ENCODE results near the gene MINDY3. TPM values are rescaled to one million over a fixed set of nuclear protein-coding genes. Genes with fewer than 3 reads are reported as not detected.

The MINDY3 gene
- total RNA-seq, 1 donor from 2014 or later: 28.5 TPM

DNA sequence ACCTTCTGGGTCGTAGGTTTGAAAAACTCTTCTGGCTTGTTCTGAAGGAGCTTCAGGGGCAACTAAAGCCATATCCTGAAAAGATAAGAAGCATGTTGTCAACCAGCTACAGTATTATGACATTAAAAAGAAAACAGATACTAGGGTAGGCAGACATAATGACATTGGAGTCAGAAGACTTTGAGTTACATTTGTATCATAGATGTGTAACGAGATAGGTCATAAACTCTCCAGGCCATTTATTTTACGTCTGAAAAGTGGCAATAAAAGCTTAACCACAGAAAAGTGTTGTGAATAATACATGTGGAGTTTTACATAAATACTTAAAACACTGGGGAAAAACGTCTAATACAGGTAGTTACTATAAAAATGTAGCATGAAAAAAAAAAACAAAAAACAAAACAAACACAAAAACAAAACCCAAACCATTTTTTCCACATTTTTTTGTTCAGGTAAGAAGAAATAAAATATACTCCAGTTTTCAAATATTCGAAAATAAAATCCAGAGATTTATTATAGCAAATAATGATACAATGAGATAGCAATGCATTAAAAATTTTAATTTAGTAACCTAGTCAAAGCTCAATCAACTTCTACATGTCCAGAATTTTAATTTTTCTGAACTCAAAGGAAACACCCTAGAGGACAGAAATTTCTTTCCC lies 64.1 kb downstream of the MINDY3 start:
- H3K27ac Mint-ChIP-seq (ENCODE audit: unreplicated experiment): no peak overlapping the region
- no peak overlapping the region for H3K4me3 Mint-ChIP-seq (ENCODE audit: unreplicated experiment)
- peaks cover 35% of the 10 kb centered on the region for H3K36me3 Mint-ChIP-seq (ENCODE audit: unreplicated experiment)
- peaks cover 9% of the 10 kb centered on the region for H3K9me3 Mint-ChIP-seq (ENCODE audit: unreplicated experiment)
- TF ChIP-seq, protein P1, sequence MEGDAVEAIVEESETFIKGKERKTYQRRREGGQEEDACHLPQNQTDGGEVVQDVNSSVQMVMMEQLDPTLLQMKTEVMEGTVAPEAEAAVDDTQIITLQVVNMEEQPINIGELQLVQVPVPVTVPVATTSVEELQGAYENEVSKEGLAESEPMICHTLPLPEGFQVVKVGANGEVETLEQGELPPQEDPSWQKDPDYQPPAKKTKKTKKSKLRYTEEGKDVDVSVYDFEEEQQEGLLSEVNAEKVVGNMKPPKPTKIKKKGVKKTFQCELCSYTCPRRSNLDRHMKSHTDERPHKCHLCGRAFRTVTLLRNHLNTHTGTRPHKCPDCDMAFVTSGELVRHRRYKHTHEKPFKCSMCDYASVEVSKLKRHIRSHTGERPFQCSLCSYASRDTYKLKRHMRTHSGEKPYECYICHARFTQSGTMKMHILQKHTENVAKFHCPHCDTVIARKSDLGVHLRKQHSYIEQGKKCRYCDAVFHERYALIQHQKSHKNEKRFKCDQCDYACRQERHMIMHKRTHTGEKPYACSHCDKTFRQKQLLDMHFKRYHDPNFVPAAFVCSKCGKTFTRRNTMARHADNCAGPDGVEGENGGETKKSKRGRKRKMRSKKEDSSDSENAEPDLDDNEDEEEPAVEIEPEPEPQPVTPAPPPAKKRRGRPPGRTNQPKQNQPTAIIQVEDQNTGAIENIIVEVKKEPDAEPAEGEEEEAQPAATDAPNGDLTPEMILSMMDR (IDR thresholded peaks at IDR 0.05): no peak
- no peaks in the 10 kb centered on the region for H3K27me3 Mint-ChIP-seq (ENCODE audit: unreplicated experiment)
- peaks cover 12% of the 10 kb centered on the region for H3K4me1 Mint-ChIP-seq (ENCODE audit: unreplicated experiment)
- DNase-seq (ENCODE audit: extremely low spot score, unreplicated experiment): no peak

DNA sequence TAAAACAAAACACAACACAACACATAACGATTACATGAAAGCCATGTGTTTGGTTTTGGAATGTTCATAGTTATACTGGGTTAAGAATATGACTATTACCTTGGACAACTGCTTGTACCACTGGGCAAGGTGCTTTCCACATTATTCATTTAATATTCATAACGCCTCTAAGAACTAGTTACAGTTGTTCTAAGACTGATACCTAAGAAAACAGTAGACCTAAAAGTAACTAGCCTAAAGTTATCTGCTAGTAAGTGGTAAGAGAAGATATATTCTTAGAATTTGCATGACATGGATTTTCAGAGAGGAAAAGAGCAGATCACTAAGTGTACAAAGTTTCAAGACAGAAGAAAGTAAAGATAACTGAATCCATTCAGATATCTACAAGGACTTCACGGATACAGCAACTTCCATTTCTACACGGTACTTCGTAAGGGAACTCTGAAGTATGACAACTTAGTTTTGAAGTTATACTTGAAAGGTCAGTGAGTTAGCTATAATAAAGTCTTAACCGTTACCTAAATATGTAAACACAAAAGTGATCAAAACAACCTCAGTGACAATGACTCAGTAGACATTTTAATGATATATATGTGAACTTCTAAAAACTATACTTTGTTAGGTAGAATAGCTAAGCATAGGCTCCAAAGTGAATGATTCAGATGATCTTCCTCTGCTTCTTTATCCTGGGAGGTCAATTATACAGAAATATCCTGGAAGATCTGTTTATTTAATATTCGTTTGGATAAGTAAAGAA lies 65.1 kb downstream of the MINDY3 start:
- H3K9me3 Mint-ChIP-seq (ENCODE audit: unreplicated experiment): no peaks in the 10 kb centered on the region
- TF ChIP-seq, protein P1 (IDR thresholded peaks at IDR 0.05): no peak
- no peak overlapping the region for H3K4me3 Mint-ChIP-seq (ENCODE audit: unreplicated experiment)
- no peaks in the 10 kb centered on the region for H3K27me3 Mint-ChIP-seq (ENCODE audit: unreplicated experiment)
- DNase-seq (ENCODE audit: extremely low spot score, unreplicated experiment): no peak
- peaks cover 14% of the 10 kb centered on the region for H3K4me1 Mint-ChIP-seq (ENCODE audit: unreplicated experiment)
- H3K36me3 Mint-ChIP-seq (ENCODE audit: unreplicated experiment): peaks cover 26% of the 10 kb centered on the region
- no peak overlapping the region for H3K27ac Mint-ChIP-seq (ENCODE audit: unreplicated experiment)

DNA sequence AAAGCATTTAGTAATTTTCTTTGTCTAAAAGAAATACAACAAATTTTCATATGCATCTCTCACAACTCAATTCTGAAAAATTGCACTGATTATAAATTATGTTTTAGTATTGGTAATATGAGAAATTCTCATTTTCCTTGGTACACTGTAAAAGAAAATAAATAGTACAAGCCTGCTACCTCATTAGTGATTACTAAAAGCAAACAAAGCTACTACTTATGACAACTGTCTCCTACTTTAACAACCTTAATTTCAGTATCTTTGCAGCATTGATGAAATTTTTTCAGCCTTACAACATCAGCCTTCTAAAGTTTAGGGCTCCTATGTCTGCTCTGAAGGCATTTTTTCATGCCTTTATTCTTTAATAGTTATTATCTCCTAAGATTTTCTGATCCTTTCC lies 65.7 kb downstream of the MINDY3 start:
- Mint-ChIP-seq H3K9me3 (ENCODE audit: unreplicated experiment) (no peaks in the 10 kb centered on the region), H3K36me3 (ENCODE audit: unreplicated experiment) (peaks cover 22% of the 10 kb centered on the region), H3K4me1 (ENCODE audit: unreplicated experiment) (peaks cover 17% of the 10 kb centered on the region), H3K27ac (ENCODE audit: unreplicated experiment) (no peak overlapping the region), H3K4me3 (ENCODE audit: unreplicated experiment) (no peak overlapping the region), H3K27me3 (ENCODE audit: unreplicated experiment) (no peaks in the 10 kb centered on the region)
- TF ChIP-seq, protein P1 (IDR thresholded peaks at IDR 0.05): no peak
- no peak for DNase-seq (ENCODE audit: extremely low spot score, unreplicated experiment)

- Mint-ChIP-seq H3K9me3 (ENCODE audit: unreplicated experiment) (no peaks in the 10 kb centered on the region), H3K36me3 (ENCODE audit: unreplicated experiment) (peaks cover 29% of the 10 kb centered on the region), H3K27me3 (ENCODE audit: unreplicated experiment) (no peaks in the 10 kb centered on the region), H3K4me1 (ENCODE audit: unreplicated experiment) (peaks cover 17% of the 10 kb centered on the region), H3K27ac (ENCODE audit: unreplicated experiment) (no peak overlapping the region), H3K4me3 (ENCODE audit: unreplicated experiment) (no peak overlapping the region)
- TF ChIP-seq, protein P1 (IDR thresholded peaks at IDR 0.05): no peak
- no peak for DNase-seq (ENCODE audit: extremely low spot score, unreplicated experiment)
Observed at GRCh38 chr10:15793664-15794063, 66.6 kb downstream of the MINDY3 start.

DNA sequence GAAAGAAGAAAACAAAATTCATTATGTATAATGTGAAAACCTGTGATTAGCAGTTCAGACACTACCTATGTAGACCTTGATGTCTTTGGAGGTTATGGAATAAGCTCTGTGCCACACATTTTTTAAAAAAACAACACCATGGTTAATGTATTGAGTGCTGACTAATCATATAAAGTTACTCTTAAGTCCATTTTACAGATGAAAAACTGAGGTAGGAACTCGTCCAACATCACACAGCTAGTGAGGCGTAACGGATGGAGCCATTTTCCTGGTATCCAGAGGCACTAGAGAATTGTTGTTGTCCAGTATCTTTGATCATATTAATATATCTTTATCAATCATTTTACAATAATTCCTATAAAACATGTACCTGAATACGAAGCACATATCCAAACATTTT lies 67.5 kb downstream of the MINDY3 start:
- Mint-ChIP-seq H3K27ac (ENCODE audit: unreplicated experiment) (no peak overlapping the region), H3K27me3 (ENCODE audit: unreplicated experiment) (no peaks in the 10 kb centered on the region), H3K4me3 (ENCODE audit: unreplicated experiment) (no peak overlapping the region), H3K36me3 (ENCODE audit: unreplicated experiment) (peaks cover 32% of the 10 kb centered on the region), H3K9me3 (ENCODE audit: unreplicated experiment) (no peaks in the 10 kb centered on the region), H3K4me1 (ENCODE audit: unreplicated experiment) (peaks cover 17% of the 10 kb centered on the region)
- TF ChIP-seq, protein P1 (IDR thresholded peaks at IDR 0.05): no peak
- DNase-seq (ENCODE audit: extremely low spot score, unreplicated experiment): no peak

Data from osteocyte (in vitro differentiated cells).